Posterior vena cava (tissue), 2 donors: ENCODE measurements around the gene CACNA2D3. TPM values are rescaled to one million over a fixed set of nuclear protein-coding genes. Genes with fewer than 3 reads are reported as not detected.

Experiments used
- DNase-seq: peaks from one replicate; pipeline ENCODE4 v3.0.0-alpha.2; 2020; ENCODE audit warnings: low spot score
- intact Hi-C, 2 donors: fragments of 100-400 bp; cut with DNase I; formaldehyde crosslinking; loops; one replicate each; pipeline versions ENCODE4 v1.14.1 to v1.14.2; 2022 to 2023
- total RNA-seq, 2 donors: library from RNA; stranded (reverse); fragmentation: NEBNext Ultra II Directional; extraction: Animal tissue kit (Norgen Biotek cat#: 25700); gene quantifications; one replicate each; pipeline ENCODE4 v1.2.1, GENCODE V29; 2021
- donor health status: DM: yes; HTN: yes; CAD: no.
- donor health status: DM: yes; HTN: yes; CAD: no.

Gene CACNA2D3
- total RNA-seq, 2 donors from 2014 or later = 2.0 to 4.0 TPM

- DNase-seq = no peak
- intact Hi-C loops = no loop called here
Observed at GRCh38 chr3:54882129-54882833, 759.9 kb downstream of the CACNA2D3 start.

GRCh38 chr3:54888162-54888561, 765.8 kb downstream of the CACNA2D3 start:
- intact Hi-C loops = no loop called here
- no peak for DNase-seq

GRCh38 chr3:54888873-54889272, 766.5 kb downstream of the CACNA2D3 start:
- DNase-seq = no peak
- intact Hi-C loops = no loop called here

GRCh38 chr3:54889731-54890130, 767.4 kb downstream of the CACNA2D3 start:
- no peak for DNase-seq
- intact Hi-C loops = no loop called here

GRCh38 chr3:54891540-54891897, 769.2 kb downstream of the CACNA2D3 start:
- intact Hi-C loops = no loop called here

GRCh38 chr3:54892168-54892567, 769.8 kb downstream of the CACNA2D3 start:
- intact Hi-C loops = no loop called here

More at GRCh38 chr3:54891540-54891897, 769.2 kb downstream of the CACNA2D3 start:
- DNase-seq = peak; percentile 91

DNA sequence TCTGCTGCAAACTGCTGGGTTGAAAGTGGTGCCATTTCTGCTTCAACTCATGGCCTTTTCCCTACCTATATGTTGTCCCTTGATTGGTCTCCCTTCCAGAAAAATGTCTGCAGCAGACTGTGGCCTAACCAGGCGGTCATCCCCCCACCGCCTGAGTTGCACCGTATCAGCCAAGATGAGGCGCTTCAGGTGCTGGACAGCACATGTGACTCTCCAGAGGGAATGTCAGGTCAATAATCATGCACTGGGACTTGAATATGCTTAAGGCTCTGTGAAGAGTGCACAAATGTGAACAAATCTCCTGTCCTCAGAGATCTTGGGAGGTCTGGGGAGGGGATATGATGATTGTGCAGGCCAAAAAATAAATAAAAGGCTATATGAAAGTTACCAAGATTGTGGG, 773.3 kb downstream of the CACNA2D3 start:
- intact Hi-C loops = no loop called here
- no peak for DNase-seq

More at GRCh38 chr3:54892168-54892567, 769.8 kb downstream of the CACNA2D3 start:
- no peak for DNase-seq

GRCh38 chr3:54897028-54897711, 774.8 kb downstream of the CACNA2D3 start:
- DNase-seq = no peak
- intact Hi-C loops = no loop called here

- DNase-seq = no peak
- intact Hi-C loops = no loop called here
Observed at GRCh38 chr3:54899273-54899672, 776.9 kb downstream of the CACNA2D3 start.

DNA sequence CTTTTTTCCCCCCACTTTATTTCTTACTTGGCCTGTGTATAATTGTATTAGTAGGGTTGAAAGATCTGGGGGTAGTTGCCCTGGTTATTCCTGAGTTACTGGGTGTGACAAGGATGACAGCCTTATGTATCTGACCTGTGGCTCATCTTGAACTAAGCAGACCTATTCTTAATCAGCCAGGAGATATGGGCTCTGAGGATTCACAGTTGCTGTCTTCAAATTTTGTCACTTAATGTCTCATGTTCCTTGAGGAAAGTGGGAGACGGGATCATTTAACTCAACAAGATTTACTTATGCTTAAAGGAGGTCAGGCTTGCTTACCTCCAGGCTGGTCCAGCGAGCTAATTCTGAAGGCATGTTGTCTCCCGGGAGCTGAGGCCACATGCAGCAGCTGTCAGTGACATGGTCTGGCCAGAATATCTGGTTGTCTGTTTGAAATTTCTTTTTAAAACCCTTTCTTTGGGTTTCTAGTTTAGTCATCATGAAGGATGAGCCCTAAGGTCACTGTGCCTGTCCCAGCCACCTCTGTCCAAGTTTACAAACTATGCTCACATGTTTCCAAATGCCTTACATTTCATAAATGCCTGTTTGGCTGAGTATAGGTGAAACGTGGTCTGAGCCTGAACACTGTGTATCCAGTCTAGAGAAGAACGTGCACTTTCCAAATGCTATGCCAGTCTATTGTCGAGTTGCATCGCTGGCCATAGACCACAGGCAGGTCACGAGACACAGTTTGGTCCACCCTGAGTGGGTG, 778.7 kb downstream of the CACNA2D3 start:
- no peak for DNase-seq
- intact Hi-C loops = no loop called here

- intact Hi-C loops = no loop called here
- DNase-seq = no peak
Observed at GRCh38 chr3:54901906-54902685, 779.7 kb downstream of the CACNA2D3 start.

DNA sequence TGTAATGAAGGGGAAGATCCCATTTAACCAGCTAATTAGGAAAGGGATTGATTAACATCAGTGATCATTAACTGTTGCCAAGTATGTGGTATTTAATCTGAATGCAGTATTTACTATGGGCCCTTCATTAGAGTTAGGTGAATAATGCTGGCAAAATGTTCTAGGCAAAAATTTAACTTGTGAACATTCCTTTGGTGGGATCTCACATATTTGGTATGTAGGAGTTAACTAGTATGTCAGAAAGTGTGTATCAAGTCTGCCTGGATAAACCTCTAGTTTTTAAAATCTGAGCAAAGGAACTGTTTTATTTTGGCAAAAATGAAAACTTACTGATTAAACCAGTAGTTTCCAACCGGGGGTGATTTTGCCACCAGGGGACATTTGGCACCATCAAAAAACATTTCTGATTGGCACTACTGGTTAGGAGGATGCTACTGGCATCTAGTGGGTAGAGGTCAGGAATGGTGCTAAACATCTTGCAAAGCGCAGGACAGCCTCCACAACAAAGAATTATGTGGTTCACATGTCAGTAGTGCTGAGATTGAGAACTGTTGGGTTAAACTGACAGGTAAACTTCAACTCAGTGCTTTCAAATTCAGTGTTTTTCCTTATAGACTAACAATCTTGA, 783.0 kb downstream of the CACNA2D3 start:
- intact Hi-C loops = no loop called here
- DNase-seq = no peak

GRCh38 chr3:54905920-54906319, 783.6 kb downstream of the CACNA2D3 start:
- intact Hi-C loops = no loop called here
- no peak for DNase-seq

DNA sequence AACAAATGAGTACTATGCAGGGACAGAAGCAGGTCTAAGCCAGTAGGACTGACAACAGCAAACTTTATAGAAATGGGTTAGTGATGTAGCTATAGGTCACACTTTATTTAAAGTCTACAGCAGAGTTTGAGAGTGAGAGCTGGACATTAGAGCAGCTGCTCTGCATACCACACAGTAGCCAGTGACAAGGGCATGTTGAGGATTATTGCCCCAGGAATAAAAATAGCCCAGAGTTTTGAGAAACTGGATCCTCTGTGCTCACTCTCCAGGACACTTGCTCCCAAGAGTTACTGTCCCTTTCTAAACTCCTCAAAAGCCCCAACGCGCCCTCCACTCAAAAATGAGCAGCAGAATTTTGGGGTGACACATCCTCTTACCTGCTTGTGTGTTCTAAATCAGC, 784.4 kb downstream of the CACNA2D3 start:
- intact Hi-C loops = no loop called here
- DNase-seq = no peak

- intact Hi-C loops = no loop called here
- DNase-seq = no peak
Observed at GRCh38 chr3:54909191-54909590, 786.8 kb downstream of the CACNA2D3 start.

GRCh38 chr3:54914180-54914579, 791.8 kb downstream of the CACNA2D3 start:
- DNase-seq = no peak
- intact Hi-C loops = no loop called here

DNA sequence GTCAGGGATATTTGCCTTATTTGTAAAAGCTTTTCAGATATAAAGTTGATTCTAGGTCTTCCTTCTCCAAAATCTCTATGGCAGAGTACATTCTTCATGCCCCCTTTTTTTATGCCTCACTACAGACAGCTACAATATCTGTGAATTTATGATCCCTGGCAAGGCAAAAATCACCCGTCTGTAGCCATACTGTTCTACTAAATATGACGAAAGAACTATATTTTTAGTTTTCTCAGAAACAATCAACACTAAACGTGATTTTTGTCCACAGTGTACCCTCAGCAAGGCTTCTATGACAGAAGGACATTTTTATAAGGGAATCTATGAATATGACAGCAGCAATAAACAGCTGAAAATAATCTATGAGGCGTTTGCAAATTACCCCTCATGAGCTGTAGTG, 792.8 kb downstream of the CACNA2D3 start:
- intact Hi-C loops = no loop called here
- no peak for DNase-seq

DNA sequence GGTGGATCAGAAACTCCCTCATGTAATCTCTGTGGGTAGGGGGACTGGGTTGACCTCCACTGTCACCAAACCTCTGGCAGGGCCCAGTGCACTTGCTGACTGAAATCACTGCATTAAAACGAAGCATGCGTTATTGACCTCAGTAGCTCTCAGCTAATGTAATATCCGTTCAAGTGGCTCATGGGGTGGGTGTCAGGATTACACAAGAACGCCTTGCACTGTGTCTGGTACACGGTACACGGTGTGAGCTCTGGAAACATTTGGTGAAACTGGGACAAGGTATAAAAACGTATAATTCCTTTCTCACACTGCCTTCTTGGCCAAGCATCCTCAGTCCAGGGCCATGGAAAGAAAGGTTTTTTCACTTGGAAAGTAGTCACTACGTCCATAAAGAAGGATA, 793.6 kb downstream of the CACNA2D3 start:
- no peak for DNase-seq

GRCh38 chr3:54916732-54917131, 794.4 kb downstream of the CACNA2D3 start:
- intact Hi-C loops = no loop called here
- no peak for DNase-seq

More for the DNA sequence above, 793.6 kb downstream of the CACNA2D3 start:
- intact Hi-C loops = no loop called here
